NCI-H2227 (cell line): ENCODE data around the gene ZNF488.
"Not testable (repeated sequence)": the region's sequence is repeated elsewhere in the genome, so short reads cannot be mapped to it uniquely, and the experiment has no call there.

ENCODE experiments used
- DNase-seq: peaks from one replicate; lab custom pipeline; 2025; ENCODE audit not compliant: unreplicated experiment; lab: John Stamatoyannopoulos, UW

The ZNF488 gene

DNA sequence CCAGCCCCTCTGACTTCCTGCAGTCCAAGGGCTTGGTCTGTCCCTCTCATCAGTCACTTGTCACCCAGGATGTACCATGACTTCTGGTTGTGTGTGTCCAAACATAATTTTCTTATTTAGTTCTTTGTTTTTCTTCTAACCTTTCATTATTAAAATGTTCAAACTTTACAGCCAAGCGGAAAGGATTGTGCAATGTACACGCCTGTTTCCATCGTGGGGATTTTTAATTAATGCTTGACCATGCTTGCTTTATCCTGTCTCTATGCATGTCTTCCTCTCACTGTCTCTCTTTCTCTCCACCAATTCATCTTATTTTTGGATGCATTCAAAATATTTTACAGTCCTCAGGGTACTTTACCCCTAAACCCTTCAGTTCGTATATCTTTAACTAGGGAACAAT, 26.2 kb upstream of the ZNF488 start:
- DNase-seq: no peak

DNA sequence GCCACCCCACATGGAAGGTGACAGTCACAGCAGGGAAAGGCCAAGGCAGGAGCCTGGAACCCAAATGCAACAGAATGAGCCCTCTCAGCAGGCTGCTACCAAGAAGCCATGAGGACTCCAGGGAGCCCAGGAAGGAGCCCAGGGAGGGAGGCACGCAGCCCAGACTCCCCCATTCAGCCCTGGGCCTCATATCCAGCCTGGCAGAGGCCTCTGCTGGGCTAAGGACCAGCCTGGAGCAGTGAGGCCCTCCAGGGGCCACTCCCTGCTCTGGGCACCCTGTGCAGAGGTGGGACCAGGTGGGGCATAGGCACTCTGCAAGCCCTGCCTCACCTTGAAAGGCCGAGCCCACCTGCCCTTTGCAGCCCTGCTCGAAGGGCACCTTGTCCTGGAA, 25.8 kb upstream of the ZNF488 start:
- no peak for DNase-seq

DNA sequence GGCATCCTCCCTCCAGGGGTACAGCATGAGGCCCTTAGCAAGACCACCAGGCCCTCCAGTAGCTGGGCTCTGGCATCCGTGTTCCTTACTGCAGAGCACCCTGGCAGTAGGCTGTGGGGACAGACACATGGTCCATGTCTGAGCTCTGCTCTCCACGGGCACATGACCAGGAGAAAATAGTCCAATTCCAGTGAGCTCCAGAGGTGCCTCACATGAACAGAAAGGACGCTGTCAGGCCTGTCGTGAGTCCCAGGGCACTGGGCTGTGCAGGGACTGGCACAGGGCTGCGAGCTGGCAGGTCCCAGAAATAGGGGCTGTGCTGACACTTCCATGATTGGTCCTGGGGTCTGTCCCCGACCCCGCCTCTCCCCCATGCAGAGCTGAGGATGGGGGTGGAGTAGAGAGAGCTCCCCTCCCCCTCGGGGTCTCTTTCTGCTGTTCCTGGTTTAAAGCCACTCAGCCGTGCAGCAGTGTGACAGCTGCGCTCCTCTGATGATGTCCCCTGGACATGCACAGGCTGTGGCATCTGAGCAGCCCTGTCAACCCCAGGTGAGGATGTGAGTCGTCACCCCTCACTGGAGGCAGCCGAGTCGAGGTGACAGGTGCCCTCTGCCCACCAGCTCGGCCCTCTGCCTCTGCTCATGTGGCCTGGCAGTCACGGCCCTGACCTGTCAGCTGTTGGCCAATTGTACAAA, 25.2 kb upstream of the ZNF488 start:
- DNase-seq: no peak

DNA sequence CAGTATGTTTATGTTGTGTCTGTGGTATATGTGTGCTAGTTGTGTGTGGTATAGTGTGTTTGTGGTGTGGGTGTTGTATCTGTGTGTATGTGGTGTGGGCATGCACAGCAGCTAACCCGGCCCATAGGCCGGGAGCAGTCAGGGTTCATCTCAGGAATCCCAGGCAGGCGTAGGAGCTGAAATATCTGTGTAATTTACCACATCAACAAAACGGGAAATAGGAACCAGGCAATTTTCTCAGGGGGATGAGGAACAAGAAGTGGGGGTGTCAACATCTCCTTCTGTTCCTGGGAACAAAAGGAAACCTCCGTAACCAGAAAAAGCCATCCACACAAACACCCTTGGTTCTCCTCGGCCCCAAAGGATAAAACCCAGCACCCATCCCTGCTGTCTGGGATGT, 24.5 kb upstream of the ZNF488 start:
- DNase-seq: no peak

DNA sequence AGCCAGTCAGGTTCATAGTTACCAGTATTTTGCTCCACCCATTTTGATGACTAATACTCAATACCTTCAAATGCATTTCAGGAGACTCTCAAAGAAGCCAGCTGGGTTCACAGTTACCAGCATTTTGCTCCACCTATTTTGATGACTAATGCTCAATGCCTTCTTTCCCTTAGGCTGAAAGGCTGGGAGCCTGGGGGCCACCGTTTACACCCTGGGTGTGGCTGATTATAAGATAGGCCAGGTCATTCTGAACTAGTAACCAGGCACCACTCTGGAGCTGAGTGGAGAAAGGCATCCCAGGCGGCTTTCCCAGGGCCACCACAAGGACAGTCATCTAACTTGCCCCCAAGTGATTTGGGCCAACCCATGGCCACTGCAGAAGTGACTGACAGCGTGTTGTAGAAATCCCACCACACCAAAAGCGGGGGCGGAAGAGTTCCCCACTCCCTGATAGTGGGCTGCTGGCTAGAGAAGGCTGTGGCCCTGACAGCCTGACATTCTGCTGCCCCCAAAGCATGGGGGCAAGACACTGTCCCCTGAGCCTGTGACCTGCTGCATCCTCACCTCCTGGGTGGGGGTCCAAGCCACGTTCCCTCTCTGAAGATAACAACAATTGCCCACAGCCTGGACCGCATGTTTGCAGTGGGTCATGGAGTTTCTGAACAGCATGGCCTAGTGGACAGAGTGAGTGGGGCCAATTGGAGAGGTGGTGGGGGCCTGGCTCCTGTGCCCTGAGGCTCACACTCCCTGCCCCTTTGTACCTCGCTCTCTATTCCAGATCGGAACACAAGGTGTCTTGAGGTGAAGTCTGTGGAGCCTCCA, 23.0 kb upstream of the ZNF488 start:
- no peak for DNase-seq

DNA sequence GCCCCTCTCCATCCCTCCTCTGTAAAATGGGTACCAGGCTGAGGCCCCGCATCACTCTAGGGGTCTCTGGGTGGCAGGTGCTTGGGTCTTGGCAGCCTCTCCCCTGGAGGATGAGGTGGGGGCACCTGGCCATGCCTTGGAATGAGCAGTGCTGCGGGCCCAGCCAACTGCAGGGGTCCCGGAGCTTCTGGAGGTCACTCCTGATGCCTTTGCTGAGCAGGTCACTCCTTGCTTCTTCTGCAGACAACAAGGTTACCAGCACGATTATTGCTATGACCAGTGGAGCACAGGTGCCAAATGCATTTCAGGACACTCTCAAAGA, 22.4 kb upstream of the ZNF488 start:
- DNase-seq: no peak

DNA sequence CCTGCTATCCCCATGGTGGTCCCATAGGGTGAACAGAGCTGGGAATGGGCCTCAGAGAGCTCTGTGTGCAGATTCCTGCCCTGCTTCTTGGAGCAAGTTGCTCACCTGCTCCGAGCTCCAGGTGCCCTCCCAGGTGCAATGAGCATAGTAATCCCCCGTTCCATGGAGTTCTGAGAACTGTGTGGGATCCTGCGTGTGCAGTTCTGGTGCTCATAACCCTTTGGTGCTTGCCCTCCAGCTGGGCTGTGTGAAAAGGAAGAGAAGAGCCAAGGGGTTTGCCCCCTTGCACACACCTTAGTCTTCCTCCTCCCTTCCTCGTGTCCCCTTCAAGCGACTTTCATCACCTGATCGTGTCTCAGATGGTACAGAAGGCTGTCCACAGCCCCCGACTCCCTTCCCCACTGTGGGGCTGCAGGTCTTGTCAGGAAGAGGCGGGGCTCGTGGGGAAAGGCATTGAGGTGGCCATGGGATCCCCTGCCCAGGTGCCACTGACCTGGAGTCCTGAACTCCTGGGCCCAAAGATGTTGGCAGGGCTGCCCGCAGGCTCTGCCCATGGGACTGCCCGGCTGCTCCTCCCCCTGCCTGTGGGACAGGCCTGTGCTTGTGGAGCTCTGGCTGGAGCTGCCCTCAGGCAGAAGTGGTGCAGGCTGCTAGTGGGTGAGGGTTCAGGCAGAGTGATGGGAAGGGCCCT, 21.9 kb upstream of the ZNF488 start:
- no peak for DNase-seq

DNA sequence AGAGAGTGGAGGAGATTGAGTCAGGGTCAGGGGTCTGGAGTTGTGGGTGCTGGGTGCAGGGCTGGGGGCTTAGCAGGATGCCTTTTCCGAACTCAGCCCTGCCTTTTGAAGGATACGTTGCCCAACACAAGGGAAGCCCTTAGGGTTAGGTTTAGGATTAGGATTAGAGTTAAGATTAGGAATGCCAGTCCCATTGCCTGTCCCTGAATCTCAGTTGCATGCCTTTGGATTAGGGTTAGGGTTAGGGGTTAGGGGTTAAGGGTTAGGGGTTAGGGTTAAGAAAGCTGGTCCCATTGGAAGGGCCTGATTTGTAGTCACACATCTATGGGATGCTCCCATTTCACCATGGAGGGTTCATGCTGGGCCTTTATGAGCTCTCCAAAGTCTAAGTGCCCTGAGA, 20.8 kb upstream of the ZNF488 start:
- no peak for DNase-seq

DNA sequence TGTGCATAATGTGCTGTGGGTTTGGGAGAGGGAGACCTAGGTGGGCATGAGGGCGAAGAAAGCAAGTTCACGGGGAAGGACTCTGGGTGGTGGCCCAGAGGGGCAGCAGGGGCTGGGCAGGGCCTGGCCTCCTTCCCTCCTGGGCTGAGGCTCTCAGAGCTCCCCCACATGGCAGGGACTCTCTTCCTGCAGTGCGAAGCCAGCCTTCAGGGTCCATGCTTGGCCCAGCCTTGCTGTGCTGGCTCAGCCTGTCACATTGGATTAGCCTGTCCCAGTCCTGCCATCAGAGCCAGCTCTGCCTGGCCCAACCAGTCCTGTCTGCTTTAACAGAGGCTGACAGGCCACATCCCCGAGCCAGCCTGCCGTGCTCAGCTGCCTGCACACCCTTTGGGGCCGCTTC, 20.4 kb upstream of the ZNF488 start:
- DNase-seq: no peak

DNA sequence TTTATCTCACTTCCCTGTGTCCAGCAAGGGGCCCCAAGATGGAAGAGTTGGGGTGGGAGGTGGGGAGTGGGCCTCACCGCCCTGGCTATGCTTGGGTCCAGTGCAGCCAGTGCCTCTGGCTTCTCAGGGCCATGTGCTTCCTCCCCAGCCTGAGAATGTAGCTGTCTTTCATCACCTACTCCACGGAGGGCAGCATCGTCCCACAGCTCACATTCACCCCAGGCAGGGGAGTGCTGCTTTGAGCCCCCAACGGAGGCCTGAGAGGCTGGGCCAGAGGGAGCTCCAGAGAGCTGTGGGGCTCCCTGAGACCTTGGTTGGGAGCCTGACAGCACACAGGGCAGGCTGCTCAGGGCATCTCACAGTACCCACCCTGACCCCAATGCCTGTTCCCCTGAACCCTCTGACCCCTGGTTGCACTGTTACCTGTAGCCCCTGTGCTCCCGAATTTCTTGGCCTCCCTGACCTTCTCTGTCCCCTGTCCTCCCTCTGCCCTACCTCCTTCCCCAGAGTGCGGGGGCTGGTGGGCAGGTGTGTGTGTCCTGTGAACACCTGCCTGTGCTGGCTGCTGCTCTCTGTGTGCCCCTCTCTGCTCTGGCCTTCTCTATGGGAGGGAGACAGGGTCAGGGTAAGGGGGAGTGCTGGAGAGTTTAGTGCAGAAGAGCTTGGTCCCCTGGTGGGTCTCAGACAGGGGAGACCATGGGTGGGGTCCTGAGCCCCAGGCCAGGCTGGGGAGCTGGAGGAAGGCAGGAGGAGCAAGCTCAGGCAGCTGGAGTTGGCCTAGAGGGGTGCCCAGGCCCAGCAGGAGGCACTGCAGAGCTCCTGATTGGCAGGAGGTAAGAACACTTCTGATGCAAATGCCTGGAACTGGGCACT, 19.6 kb upstream of the ZNF488 start:
- no peak for DNase-seq

DNA sequence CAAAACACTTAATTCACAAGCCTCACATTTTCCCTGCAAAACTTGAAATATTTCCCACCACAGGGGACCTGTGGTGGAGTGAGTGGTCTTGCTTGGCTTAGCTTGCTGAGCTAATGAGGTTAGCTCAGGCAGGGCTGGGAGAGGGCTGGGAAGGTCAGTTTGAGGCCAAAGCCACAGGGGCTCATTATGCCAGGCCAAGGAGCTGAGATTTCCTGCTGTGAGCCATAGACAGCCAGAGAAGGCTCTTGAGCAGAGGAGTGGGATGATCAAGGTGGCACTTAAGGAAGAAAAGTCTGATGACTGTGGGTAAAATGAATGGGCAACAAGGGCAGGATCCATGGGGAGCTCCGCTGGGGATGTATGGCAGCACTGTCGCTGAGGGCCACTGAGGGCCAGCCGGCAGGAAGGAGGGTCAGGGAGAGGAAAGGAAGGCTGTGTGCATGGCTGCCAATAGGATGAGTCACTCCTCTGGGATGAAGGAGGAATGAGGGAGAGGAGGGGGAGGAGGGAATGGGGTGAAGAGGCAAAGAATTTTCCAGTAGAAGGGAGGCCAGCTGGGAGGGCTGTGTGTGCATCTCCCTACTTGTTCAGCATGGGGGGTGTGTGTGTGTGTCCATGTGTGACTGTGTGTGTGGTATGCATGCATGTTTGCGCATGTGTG, 18.7 kb upstream of the ZNF488 start:
- no peak for DNase-seq

DNA sequence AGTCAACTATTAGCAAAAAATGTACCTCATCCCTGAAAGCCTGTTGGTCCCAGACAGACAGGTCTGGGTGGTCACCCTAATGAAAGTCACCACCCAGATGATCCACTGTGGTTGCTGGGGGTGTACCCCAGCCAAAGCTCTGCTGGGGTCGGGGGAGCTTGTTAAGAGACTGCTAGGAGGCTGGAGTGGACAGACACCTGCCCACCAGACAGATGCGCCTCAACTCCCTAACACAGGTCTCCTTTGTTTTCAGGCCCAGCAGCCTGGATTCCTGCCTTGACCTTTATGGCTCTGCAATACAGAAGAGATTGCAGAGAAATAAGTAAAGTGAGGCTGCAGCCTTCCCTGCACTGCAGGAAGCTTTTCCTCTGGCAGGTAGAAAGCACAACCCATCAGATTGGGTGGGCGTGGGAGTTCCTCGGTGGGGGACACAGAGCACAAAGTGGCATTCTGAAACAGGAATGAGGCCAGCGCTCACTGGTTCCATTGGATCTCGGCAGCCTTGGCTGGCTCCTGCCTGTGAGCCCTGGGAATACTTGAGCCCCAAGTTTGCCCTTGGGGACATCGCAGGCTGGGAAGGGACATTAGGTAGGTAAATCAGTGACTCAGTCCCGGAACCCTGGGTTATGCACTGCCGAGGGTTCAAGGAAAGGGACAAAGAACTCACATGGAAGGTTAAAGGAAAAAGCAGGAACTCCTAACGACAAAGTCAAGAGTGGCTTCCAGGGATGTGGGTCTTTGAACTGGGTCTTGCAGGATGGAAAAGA, 18.0 kb upstream of the ZNF488 start:
- no peak for DNase-seq

DNA sequence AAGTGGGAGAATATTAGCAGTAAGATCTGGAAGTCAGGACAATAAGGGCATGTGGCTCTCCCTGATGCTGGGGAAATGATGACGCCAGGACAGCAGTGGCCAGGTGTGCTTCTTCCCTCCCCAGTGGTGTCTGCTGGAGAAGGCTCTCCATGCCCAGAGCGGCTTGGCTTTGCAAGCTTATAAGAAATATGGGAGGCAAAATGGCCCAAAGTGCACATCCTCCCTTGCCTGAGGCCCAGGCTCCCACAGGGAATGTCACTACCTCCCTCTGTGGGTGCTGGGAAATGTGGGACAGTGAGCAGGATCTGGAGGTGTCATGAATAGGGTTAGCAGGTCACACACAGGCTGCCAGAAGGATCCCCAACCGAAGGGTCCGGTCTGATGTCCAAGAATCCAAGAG, 17.1 kb upstream of the ZNF488 start:
- no peak for DNase-seq

DNA sequence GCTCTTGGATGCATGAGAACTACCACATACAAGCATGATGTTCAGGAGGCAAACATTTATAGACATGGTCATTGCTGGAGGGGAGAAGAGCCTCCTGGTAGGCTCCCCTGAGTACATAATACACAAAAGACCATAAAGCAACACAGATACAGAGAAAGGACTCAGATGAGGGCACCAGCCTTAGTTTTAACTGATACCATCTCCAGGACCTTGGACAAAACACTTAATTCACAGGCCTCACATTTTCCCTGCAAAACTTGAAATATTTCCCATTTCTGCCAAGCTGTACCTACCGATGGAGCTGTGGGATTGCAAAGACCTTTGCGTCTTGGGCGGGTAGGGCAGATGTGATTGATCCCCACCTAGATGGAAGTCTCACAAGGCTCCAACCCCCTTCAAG, 16.7 kb upstream of the ZNF488 start:
- DNase-seq: no peak

DNA sequence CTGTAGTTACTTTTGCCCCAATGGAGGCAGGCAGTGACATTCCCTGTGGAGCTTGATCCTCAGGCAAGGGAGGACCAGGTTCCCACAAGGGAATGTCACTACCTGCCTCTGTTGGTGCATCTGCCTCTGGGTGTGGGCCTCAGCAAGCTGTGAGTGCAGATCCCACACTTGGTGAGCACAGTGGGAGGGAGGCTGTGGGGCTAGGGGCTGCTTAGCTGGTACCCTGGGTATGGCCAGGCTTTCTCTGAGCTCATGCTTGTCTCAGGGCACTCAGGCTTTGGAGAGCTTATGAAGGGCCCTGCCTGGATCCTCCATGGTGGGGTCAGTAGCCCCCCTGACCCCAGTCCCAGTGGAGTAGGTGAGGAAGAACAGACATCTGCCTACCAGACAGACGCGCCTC, 16.2 kb upstream of the ZNF488 start:
- DNase-seq: no peak

DNA sequence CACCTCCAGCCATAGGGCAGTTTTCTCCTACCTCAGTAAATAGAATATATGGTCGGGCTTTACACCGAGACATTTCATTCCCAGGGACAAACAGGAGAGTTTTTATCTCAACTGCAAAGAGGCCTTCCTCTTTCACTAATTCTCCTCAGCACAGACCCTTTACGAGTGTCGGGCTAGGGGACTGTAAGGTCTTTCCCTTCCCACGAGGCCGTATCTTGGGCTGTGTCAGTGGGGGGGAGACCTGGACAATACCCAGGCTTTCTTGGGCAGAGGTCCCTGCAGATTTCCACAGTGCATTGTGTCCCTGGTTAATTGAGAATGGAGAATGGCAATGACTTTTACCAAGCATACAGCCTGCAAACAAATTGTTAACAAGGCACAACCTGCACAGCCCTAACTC, 13.2 kb upstream of the ZNF488 start:
- DNase-seq: no peak

DNA sequence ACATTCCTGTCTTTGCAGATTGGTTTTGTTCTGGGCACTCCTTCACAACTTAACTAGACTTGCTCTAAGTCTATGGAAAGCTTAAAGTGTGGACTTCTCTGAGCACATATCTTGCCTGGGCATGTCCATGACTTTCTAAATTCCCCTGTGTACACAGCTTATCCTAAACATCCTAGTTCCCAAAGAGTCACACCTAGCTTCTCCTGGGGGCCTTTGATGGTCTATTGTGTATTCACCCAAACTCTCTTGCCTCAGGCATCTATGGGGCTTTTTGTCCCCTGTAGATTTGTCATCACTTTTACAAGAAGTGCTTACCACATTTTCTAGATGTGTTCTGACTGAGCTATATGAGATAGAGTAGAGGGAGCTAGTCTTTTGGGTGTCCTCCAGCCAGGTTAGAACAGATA, 12.2 kb upstream of the ZNF488 start:
- no peak for DNase-seq

DNA sequence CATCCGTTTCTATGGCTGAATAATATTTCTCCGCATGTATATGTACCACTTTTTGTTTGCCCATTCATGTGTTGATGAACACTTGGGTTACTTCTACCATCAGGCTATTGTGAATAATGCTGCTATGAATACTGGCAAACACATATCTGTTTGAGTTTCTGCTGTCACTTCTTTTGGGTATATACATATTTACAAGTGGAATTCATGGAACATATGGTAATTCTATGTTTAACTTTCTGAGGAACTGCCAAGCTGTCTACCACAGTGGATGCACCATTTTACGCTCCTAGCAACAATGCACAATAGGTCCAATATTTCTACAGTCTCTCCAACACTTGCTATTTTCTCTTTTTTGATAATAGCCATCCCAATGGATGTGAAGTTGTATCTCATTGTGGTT, 5.5 kb upstream of the ZNF488 start:
- no peak for DNase-seq

DNA sequence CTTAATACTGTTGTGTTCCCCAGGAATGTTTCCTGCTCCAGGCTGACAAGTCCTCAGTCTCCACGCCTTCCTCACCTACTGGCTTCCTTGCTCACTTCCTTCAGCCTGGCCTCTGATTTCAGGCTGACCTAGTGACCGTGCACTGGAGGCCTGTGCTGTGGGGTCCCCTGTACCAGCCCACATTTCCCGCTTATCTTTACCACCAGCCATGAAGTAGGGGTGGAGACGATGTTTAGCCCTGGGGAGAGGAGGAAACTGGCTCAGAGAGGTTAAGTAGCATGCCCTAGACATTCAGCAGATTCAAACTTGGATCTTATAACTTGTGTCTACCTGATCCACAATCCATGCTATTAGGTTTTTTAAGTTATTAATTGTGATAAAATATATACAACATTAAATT, 4.8 kb upstream of the ZNF488 start:
- no peak for DNase-seq

DNA sequence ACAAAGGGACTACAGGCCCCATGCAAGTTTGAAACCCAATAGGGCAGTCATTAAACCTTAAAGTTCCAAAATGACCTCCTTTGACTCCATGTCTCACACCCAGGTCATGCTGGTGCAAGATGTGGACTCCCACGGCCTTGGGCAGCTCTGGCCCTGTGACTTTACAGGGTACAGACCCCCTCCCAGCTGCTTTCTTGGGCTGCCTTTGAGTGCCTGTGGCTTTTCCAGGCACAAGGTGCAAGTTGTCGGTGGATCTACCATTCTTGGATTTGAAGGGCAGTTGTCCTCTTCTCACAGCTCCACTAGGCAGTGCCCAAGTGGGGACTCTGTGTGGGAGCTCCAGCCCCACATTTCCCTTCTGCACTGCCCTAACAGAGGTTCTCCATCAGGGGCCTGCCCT, 2.0 kb upstream of the ZNF488 start:
- DNase-seq: not testable (repeated sequence)
